PFSK-1 (cell line): ENCODE results near the gene S100Z.

ENCODE experiments used
- POLR2AphosphoS5 ChIP-seq: IDR thresholded peaks from 2 replicates; pipeline ENCODE4 v1.6.1; 2012; ENCODE audit warnings: low read depth, mild to moderate bottlenecking, control low read depth, low read length, moderate library complexity
- REST ChIP-seq, 2 experiments: IDR thresholded peaks; 2 replicates each; pipeline versions ENCODE4 v1.6.1 to v1.8.0; 2011 to 2012; ENCODE audit warnings: low read depth in 2 of 2, low read length in 2 of 2, control low read depth in 1 of 2, inconsistent platforms in 1 of 2, mild to moderate bottlenecking in 1 of 2, moderate library complexity in 1 of 2; ENCODE audit not compliant: insufficient read depth in 1 of 2
- TAF1 ChIP-seq: IDR thresholded peaks from 2 replicates; pipeline ENCODE4 v1.6.1; 2012; ENCODE audit warnings: low read length, control low read depth, borderline replicate concordance; ENCODE audit not compliant: insufficient read depth

GRCh38 chr5:76941000-76941399, 91.2 kb downstream of the S100Z start:
- TF ChIP-seq POLR2AphosphoS5 (no peak), TAF1 (no peak), REST (IDR thresholded peaks at IDR 0.05; ENCODE audit: insufficient read depth in 1 of 2, low read depth in 2 of 2, low read length in 2 of 2) (no peak)
